GM19240 (cell line): ENCODE measurements around the gene ZNF182.
"Not testable (repeated sequence)": the region's sequence is repeated elsewhere in the genome, so short reads cannot be mapped to it uniquely, and the experiment has no call there.

ENCODE experiments used
- DNase-seq: peaks from one replicate; pipeline ENCODE4 v3.0.0; 2011; ENCODE audit warnings: low spot score; ENCODE audit not compliant: insufficient read length

Gene ZNF182

GRCh38 chrX:48002319-48002718, 1.5 kb downstream of the ZNF182 start:
- DNase-seq: no peak

- no peak for DNase-seq
Observed at GRCh38 chrX:48001260-48001659, 2.5 kb downstream of the ZNF182 start.

DNA sequence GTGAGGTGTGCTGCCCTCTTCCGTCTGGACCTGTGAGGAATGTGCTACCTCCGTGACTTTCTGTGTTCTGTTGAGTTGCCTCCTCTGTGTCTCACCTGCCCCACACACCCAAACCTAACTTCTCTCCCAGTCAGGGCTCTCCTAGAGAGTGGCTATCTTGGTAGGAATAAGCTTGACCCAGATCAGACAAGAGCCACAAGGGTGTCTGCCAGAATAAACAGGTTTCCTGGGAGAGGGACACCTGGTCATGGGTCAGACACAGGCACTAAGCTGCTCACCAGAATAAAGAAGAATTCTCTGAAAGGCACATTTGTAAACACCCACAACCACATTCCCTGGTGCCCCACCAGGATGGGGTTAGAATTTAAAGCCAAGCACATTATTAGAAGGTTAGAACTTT, 11.1 kb downstream of the ZNF182 start:
- DNase-seq: no peak

GRCh38 chrX:47992095-47992380, 11.8 kb downstream of the ZNF182 start:
- no peak for DNase-seq

GRCh38 chrX:47991263-47992094, 12.3 kb downstream of the ZNF182 start:
- DNase-seq: no peak

- DNase-seq: no peak
Observed at GRCh38 chrX:47976254-47977151, 27.3 kb downstream of the ZNF182 start.

DNA sequence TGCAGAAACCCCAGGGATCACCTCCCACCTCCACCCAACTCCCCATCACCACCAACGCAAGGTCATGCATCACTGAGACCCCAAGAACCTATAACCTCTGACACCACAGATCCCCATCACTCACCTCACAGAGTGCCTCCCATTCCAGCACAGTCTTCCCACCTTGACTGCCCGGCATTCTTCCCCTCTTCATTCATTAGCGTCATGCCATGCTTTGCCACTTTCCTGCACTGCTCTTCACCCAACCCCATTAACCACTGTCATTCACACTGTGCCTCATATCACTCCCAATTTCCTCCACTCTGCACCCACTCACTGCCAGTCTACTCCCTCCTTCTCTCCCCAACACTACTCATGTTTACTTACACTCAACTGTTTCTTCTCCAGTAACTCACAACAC, 30.6 kb downstream of the ZNF182 start:
- DNase-seq: no peak

DNA sequence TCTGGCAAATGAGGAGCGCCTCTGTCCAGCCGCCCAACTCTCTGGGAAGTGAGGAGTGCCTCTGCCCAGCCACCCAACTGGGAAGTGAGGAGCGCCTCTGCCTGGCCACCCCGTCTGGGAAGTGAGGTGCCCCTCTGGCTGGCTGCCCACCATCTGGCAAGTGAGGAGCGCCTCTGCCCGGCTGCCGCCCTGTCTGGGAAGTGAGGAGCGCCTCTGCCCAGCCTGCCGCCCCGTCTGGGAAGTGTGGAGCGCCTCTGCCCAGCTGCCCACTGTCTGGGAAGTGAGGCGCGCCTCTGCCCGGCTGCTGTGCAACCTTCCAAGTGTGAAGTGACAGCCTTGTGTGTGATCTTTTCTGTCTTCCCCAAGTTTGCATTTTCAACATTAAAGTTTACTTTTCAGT, 38.3 kb downstream of the ZNF182 start:
- DNase-seq: not testable (repeated sequence)

GRCh38 chrX:47961830-47962229, 42.0 kb downstream of the ZNF182 start:
- not testable (repeated sequence) for DNase-seq

DNA sequence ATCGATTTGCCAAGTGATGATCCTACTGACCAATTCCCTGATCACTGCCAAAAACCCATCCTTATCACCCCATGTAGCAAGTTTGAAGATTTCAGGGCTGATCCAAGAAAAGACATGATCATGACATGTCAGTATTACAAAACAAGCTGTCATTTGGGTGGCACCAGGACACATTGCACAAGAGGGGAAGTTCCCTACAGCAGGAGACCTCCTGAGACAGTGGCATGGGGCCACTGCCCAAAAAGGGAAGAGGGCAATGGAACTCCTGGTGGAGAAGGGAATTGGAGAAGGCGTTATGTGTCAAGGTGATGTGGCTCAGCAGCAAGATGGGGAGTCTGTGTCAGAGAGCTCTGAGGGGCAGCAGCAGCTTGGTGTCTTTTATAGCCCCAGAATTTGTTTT, 43.4 kb downstream of the ZNF182 start:
- no peak for DNase-seq

- no peak for DNase-seq
Observed at GRCh38 chrX:47958761-47959342, 44.9 kb downstream of the ZNF182 start.

GRCh38 chrX:47958206-47958605, 45.6 kb downstream of the ZNF182 start:
- DNase-seq: not testable (repeated sequence)

DNA sequence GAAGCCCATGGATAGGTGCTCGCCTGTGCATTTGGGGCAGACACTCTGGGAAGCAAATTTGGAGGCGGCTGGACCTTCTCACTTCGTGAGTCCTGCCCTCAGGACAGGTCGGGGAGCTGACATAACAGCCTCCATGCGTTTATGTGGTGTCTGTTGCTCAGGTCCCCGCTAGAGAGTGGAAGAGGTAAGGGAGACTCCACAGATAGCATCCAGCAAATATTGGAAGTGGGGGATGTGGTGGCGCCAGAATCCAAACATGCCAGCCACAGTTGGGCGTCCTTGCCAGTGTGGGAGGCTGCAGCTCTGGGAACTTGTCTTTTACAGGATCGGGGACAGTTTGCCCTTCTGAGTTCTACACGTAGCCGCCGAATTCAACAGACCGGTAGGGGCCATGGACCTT, 47.8 kb downstream of the ZNF182 start:
- DNase-seq: no peak

DNA sequence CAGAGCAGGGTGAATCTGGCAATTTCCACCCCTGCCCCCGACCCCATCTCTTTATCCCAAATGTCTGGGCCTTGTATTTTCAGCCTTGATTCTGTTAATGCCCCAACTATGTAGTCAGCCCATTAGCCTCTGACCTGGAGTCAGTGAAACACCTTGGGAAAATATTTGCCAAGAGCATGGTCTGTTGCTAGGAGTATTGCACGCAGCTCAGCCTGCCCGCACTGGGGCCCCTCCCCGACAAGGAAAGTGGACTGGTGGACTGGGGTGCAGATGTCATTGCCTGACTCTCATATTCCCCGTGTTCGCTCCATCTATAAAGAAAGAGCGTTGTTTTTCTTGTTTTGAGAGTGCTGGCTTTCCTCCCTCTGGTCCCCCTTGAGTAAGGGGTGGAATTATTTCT, 48.5 kb downstream of the ZNF182 start:
- DNase-seq: not testable (repeated sequence)

- no peak for DNase-seq
Observed at GRCh38 chrX:47941423-47941822, 62.4 kb downstream of the ZNF182 start.

GRCh38 chrX:47940448-47940847, 63.3 kb downstream of the ZNF182 start:
- no peak for DNase-seq

- DNase-seq: no peak
Observed at GRCh38 chrX:47936940-47937317, 66.9 kb downstream of the ZNF182 start.

- DNase-seq: peak; percentile 1
Observed at GRCh38 chrX:47936224-47936939, 67.4 kb downstream of the ZNF182 start.

DNA sequence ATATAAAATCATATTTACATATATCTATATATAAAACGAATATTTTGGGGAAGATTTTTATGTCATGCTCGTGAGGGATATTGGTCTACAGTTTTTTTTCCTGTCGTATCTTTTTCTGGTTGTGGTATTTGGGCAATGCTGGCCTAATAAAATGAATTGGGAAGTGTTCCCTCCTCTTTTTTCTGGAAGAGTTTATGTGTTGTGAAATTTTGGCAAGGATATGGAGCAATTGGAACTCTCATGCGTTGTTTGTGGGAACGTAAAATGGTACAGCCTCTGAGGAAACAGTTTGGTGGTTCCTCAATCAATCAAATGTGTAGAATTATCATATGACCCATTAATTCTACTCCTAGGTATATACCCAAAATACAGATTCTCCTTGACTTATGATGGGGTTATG, 69.8 kb downstream of the ZNF182 start:
- no peak for DNase-seq

DNA sequence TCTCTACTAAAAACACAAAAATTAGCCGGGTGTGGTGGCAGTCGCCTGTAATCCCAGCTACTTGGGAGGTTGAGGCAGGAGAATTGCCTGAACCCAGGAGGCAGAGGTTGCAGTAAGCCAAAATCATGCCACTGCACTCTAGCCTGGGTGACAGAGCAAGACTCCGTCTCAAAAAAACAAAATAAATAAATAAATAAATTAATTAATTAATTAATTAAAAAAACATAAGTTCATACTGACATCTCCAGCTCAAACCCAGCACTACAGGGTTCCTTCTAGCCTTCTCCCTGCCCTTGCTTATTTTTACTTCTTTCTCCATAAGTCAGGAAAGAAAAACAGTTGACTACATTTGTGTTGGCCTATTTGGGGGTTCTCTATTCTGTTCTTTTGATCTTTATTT, 71.8 kb downstream of the ZNF182 start:
- not testable (repeated sequence) for DNase-seq

- no peak for DNase-seq
Observed at GRCh38 chrX:47927212-47927611, 76.6 kb downstream of the ZNF182 start.
